ENCODE results near the gene STK25. TPM values are rescaled to one million over a fixed set of nuclear protein-coding genes. Genes with fewer than 3 reads are reported as not detected.
"Not testable (repeated sequence)": the region's sequence is repeated elsewhere in the genome, so short reads cannot be mapped to it uniquely, and the experiment has no call there.

The STK25 gene
- total RNA-seq, 1 experiment from 2014 or later = 196 TPM

- no peak for DNase-seq (ENCODE audit: low read depth)
- in situ Hi-C loops (cut with HindIII; ENCODE audit: low pct_unique_long_range_greater_than_20kb, low sequenced_read_pairs) = no loop called here
Measured at GRCh38 chr2:241454837-241455485, 53.4 kb downstream of the STK25 start.

- DNase-seq (ENCODE audit: low read depth); in situ Hi-C loops (cut with HindIII; ENCODE audit: low pct_unique_long_range_greater_than_20kb, low sequenced_read_pairs): not testable (repeated sequence)
Measured at GRCh38 chr2:241453919-241454318, 54.5 kb downstream of the STK25 start.

- DNase-seq (ENCODE audit: low read depth) = no peak
Measured at GRCh38 chr2:241451840-241452506, 56.4 kb downstream of the STK25 start.

DNA sequence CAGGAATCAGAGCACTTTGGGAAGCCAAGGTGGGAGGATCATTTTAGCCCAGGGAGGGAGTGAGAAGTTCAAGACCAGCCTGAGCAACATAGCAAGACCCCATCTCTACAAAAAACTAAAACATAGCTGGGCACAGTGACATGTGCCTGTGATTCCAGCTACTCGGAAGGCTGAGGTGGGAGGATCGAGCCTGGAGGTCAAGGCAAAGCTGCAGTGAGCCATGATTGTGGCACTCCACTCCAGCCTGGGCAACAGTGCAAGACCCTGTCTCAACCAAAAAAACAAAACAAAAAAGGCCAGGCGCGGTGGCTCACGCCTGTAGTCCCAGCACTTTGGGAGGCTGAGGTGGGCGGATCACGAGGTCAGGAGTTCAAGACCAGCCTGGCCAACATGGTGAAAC is 58.3 kb downstream of the STK25 start:
- in situ Hi-C loops (cut with HindIII; ENCODE audit: low pct_unique_long_range_greater_than_20kb, low sequenced_read_pairs); DNase-seq (ENCODE audit: low read depth): not testable (repeated sequence)

More at GRCh38 chr2:241451840-241452506, 56.4 kb downstream of the STK25 start:
- in situ Hi-C loops (cut with HindIII; ENCODE audit: low pct_unique_long_range_greater_than_20kb, low sequenced_read_pairs) = no loop called here

DNA sequence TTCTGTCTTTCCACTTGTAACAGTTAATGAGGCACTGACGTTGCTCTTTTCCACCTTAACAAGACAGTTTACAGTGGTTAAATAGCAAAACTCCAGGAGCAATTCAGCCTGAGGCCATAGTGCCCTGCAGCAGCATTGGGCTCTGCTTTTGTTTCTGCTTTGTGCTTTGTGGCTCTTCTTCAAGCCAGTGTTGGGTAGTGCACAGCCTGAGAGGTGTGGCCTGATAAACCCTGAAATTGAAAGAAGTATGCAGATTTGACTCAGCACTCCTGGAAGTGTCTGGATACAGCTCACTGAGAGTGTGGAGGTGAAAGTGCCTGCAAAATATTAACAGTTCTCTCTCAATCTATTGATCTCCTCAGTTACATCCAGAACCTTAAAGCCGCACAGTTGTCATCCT is 63.0 kb downstream of the STK25 start:
- in situ Hi-C loops (cut with HindIII; ENCODE audit: low pct_unique_long_range_greater_than_20kb, low sequenced_read_pairs) = no loop called here
- DNase-seq (ENCODE audit: low read depth) = peak; percentile 28

- peak; percentile 60 for DNase-seq (ENCODE audit: low read depth)
- in situ Hi-C loops (cut with HindIII; ENCODE audit: low pct_unique_long_range_greater_than_20kb, low sequenced_read_pairs) = no loop called here
Measured at GRCh38 chr2:241443486-241444223, 64.7 kb downstream of the STK25 start.

Other genes starting within 250 kb of the STK25 start
- 267 and 279 TPM in 2 replicates for gene HDLBP, start 192.9 kb downstream of the STK25 start, total RNA-seq (2014; rRNA removed; shearing (Covaris generic); ENCODE audit: low replicate concordance)
- 226 and 281 TPM in 2 replicates for gene SEPTIN2, start 192.7 kb downstream of the STK25 start, total RNA-seq (2014; rRNA removed; shearing (Covaris generic); ENCODE audit: low replicate concordance)
- 24.0 and 41.2 TPM in 2 replicates for gene FARP2, start 152.3 kb downstream of the STK25 start, total RNA-seq (2014; rRNA removed; shearing (Covaris generic); ENCODE audit: low replicate concordance)
- 41.1 and 48.1 TPM in 2 replicates for gene BOK, start 50.2 kb upstream of the STK25 start, total RNA-seq (2014; rRNA removed; shearing (Covaris generic); ENCODE audit: low replicate concordance)
- 74.7 and 87.0 TPM in 2 replicates for gene THAP4, start 128.6 kb upstream of the STK25 start, total RNA-seq (2014; rRNA removed; shearing (Covaris generic); ENCODE audit: low replicate concordance)
- 68.3 and 77.2 TPM in 2 replicates for gene ATG4B, start 129.1 kb upstream of the STK25 start, total RNA-seq (2014; rRNA removed; shearing (Covaris generic); ENCODE audit: low replicate concordance)
- 93.0 and 140 TPM in 2 replicates for gene DTYMK, start 178.2 kb upstream of the STK25 start, total RNA-seq (2014; rRNA removed; shearing (Covaris generic); ENCODE audit: low replicate concordance)
- gene ING5, start 193.5 kb upstream of the STK25 start, total RNA-seq (2014; rRNA removed; shearing (Covaris generic); ENCODE audit: low replicate concordance) = 31.9 and 41.0 TPM in 2 replicates
- 14.0 and 14.2 TPM in 2 replicates for gene D2HGDH, start 226.0 kb upstream of the STK25 start, total RNA-seq (2014; rRNA removed; shearing (Covaris generic); ENCODE audit: low replicate concordance)

Measured in Caki2 (cell line).